ENCODE data around the gene TSC22D1.

DNA sequence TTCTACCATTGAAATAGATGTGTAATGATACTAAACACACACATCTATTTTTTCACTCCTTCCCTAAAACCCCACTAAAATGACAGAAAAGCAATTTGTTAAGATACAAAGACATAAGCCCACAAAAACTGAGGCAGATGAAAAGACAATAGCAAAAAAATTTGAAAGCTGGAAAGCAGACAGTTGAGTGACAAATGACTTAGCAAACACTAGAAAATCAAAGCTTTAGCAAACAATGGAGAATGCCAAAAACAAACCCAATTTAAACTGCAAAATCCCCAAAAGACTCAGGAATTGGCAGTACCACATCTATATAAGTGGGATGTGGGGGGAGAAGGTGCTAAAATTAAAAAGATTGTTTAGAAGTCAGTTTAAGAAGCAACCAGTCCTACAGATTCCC is 9.5 kb downstream of the TSC22D1 start:
- TF ChIP-seq POLR2AphosphoS5 (IDR thresholded peaks at IDR 0.05; ENCODE audit: borderline replicate concordance, low read depth, low read length) (no peak), EZH2 (IDR thresholded peaks at IDR 0.05) (no peak), FOXP2 (optimal IDR thresholded peaks at IDR 0.05; ENCODE audit: control extremely low read depth, extremely low read length, insufficient read depth) (no peak)
